ENCODE results near the gene CDH12. TPM values are rescaled to one million over a fixed set of nuclear protein-coding genes. Genes with fewer than 3 reads are reported as not detected.

The CDH12 gene
- total and polyA plus RNA-seq, 4 experiments from 2014 or later = not detected

DNA sequence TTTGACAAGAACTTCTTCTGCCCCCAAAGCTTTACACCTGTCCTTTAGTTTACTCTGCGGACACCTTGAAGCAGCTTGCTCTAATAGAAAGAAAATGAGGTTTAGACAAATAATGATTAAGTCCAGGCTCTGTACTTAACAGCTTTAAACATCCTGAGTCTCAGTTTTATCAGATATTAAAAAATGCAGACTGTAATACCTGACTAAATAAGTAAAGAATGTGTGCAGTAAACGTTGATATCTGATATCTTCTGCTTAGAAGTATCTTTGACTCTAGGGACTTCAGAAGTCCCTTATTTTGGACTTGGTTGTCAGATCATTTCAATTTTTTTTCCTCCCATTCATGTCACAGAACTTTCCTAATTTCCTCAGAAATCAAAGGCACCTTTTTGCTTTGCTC, 1060.4 kb downstream of the CDH12 start:
- H3K4me1 Mint-ChIP-seq = no peaks in the 10 kb centered on the region
- no peaks in the 10 kb centered on the region for H3K9me3 ChIP-seq (ENCODE audit: control insufficient read depth in 1 of 2, low read length in 2 of 2)
- H3K27me3 Mint-ChIP-seq = no peaks in the 10 kb centered on the region
- no peak for DNase-seq
- no peaks in the 10 kb centered on the region for H3K36me3 Mint-ChIP-seq
- no peak overlapping the region for H3K4me3 ChIP-seq (ENCODE audit: low read length in 2 of 2)
- H3K36me3 ChIP-seq (ENCODE audit: insufficient read depth, low read length) = no peaks in the 10 kb centered on the region
- no peak overlapping the region for H3K27ac ChIP-seq (ENCODE audit: low read depth, low read length)
- ChIA-PET CTCF (ENCODE audit: partially characterized antibody) (no interaction called here), POLR2A (ENCODE audit: partially characterized antibody) (no interaction called here)
- no peak overlapping the region for H3K27ac Mint-ChIP-seq
- H3K4me1 ChIP-seq (ENCODE audit: insufficient read depth, low read length) = no peaks in the 10 kb centered on the region
- intact Hi-C loops (cut with micrococcal nuclease) = no loop called here
- peaks cover 0 to 9% (median 8%) of the 10 kb centered on the region in 8 donors for H3K9me3 Mint-ChIP-seq
- no peaks in the 10 kb centered on the region for H3K27me3 ChIP-seq (ENCODE audit: insufficient read depth, low read length)
- no peak overlapping the region for H3K4me3 Mint-ChIP-seq

GRCh38 chr5:21791304-21791703, 1061.8 kb downstream of the CDH12 start:
- Histone ChIP-seq H3K9me3 (ENCODE audit: control insufficient read depth in 1 of 2, low read length in 2 of 2) (no peaks in the 10 kb centered on the region), H3K27me3 (ENCODE audit: insufficient read depth, low read length) (no peaks in the 10 kb centered on the region), H3K27ac (ENCODE audit: low read depth, low read length) (no peak overlapping the region), H3K4me1 (ENCODE audit: insufficient read depth, low read length) (no peaks in the 10 kb centered on the region), H3K4me3 (ENCODE audit: low read length in 2 of 2) (no peak overlapping the region), H3K36me3 (ENCODE audit: insufficient read depth, low read length) (no peaks in the 10 kb centered on the region)
- Mint-ChIP-seq H3K4me1 (no peaks in the 10 kb centered on the region), H3K27me3 (no peaks in the 10 kb centered on the region), H3K36me3 (no peaks in the 10 kb centered on the region), H3K4me3 (no peak overlapping the region), H3K27ac (no peak overlapping the region), H3K9me3 (peaks cover 0 to 12% (median 5%) of the 10 kb centered on the region in 8 donors)
- DNase-seq = no peak
- ChIA-PET POLR2A (ENCODE audit: partially characterized antibody) (no interaction called here), CTCF (ENCODE audit: partially characterized antibody) (no interaction called here)
- intact Hi-C loops (cut with micrococcal nuclease) = no loop called here

- Histone ChIP-seq H3K9me3 (ENCODE audit: control insufficient read depth in 1 of 2, low read length in 2 of 2) (no peaks in the 10 kb centered on the region), H3K36me3 (ENCODE audit: insufficient read depth, low read length) (no peaks in the 10 kb centered on the region), H3K4me3 (ENCODE audit: low read length in 2 of 2) (no peak overlapping the region), H3K27ac (ENCODE audit: low read depth, low read length) (no peak overlapping the region), H3K4me1 (ENCODE audit: insufficient read depth, low read length) (no peaks in the 10 kb centered on the region), H3K27me3 (ENCODE audit: insufficient read depth, low read length) (no peaks in the 10 kb centered on the region)
- Mint-ChIP-seq H3K36me3 (no peaks in the 10 kb centered on the region), H3K4me1 (no peaks in the 10 kb centered on the region), H3K4me3 (no peak overlapping the region), H3K9me3 (peaks cover 0 to 16% (median 7%) of the 10 kb centered on the region in 8 donors), H3K27ac (no peak overlapping the region), H3K27me3 (no peaks in the 10 kb centered on the region)
- intact Hi-C loops (cut with micrococcal nuclease) = no loop called here
- POLR2A ChIA-PET (ENCODE audit: partially characterized antibody) = no interaction called here
- no peak for DNase-seq
- CTCF ChIA-PET (ENCODE audit: partially characterized antibody) = no interaction called here
These were observed 1068.7 kb downstream of the CDH12 start for GRCh38 chr5:21784487-21784886.

- peaks cover 0 to 16% (median 7%) of the 10 kb centered on the region in 8 donors for H3K9me3 Mint-ChIP-seq
- no peaks in the 10 kb centered on the region for H3K4me1 ChIP-seq (ENCODE audit: insufficient read depth, low read length)
- POLR2A ChIA-PET (ENCODE audit: partially characterized antibody) = no interaction called here
- DNase-seq = no peak
- H3K9me3 ChIP-seq (ENCODE audit: control insufficient read depth in 1 of 2, low read length in 2 of 2) = no peaks in the 10 kb centered on the region
- no peaks in the 10 kb centered on the region for H3K27me3 ChIP-seq (ENCODE audit: insufficient read depth, low read length)
- CTCF ChIA-PET (ENCODE audit: partially characterized antibody) = no interaction called here
- intact Hi-C loops (cut with micrococcal nuclease) = no loop called here
- no peaks in the 10 kb centered on the region for H3K4me1 Mint-ChIP-seq
- H3K27me3 Mint-ChIP-seq = no peaks in the 10 kb centered on the region
- no peak overlapping the region for H3K27ac Mint-ChIP-seq
- H3K4me3 Mint-ChIP-seq = no peak overlapping the region
- H3K4me3 ChIP-seq (ENCODE audit: low read length in 2 of 2) = no peak overlapping the region
- no peaks in the 10 kb centered on the region for H3K36me3 Mint-ChIP-seq
- no peaks in the 10 kb centered on the region for H3K36me3 ChIP-seq (ENCODE audit: insufficient read depth, low read length)
- H3K27ac ChIP-seq (ENCODE audit: low read depth, low read length) = no peak overlapping the region
These were observed 1070.0 kb downstream of the CDH12 start for GRCh38 chr5:21783074-21783679.

GRCh38 chr5:21776466-21776865, 1076.7 kb downstream of the CDH12 start:
- intact Hi-C loops (cut with micrococcal nuclease) = no loop called here
- Mint-ChIP-seq H3K4me3 (no peak overlapping the region), H3K9me3 (peaks cover 0 to 19% (median 10%) of the 10 kb centered on the region in 8 donors), H3K27me3 (no peaks in the 10 kb centered on the region), H3K27ac (no peak overlapping the region), H3K36me3 (no peaks in the 10 kb centered on the region), H3K4me1 (no peaks in the 10 kb centered on the region)
- Histone ChIP-seq H3K9me3 (ENCODE audit: control insufficient read depth in 1 of 2, low read length in 2 of 2) (no peaks in the 10 kb centered on the region), H3K4me1 (ENCODE audit: insufficient read depth, low read length) (no peaks in the 10 kb centered on the region), H3K4me3 (ENCODE audit: low read length in 2 of 2) (no peak overlapping the region), H3K27me3 (ENCODE audit: insufficient read depth, low read length) (no peaks in the 10 kb centered on the region), H3K36me3 (ENCODE audit: insufficient read depth, low read length) (no peaks in the 10 kb centered on the region), H3K27ac (ENCODE audit: low read depth, low read length) (no peak overlapping the region)
- DNase-seq = no peak
- POLR2A ChIA-PET (ENCODE audit: partially characterized antibody) = no interaction called here
- CTCF ChIA-PET (ENCODE audit: partially characterized antibody) = no interaction called here

DNA sequence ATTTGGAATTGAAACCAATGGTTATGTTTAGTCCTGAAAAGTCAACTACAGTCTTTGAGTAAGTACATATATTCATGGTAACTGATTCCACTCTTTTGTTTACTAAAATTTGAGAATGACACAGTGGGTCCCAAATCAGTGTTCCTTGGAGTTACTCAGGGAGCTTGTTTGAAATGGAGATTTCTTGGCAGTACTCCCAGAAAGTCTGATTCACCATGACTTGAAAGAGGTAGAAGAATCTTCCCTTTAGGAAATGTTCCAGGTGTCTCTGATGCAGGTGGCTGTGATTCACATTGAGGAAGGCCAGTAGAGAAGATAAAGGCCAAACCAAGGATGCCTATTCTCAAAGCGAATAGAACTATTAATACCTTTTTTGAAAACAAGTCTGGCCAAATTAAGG, 1078.3 kb downstream of the CDH12 start:
- intact Hi-C loops (cut with micrococcal nuclease) = no loop called here
- ChIA-PET POLR2A (ENCODE audit: partially characterized antibody) (no interaction called here), CTCF (ENCODE audit: partially characterized antibody) (no interaction called here)
- Mint-ChIP-seq H3K27me3 (no peaks in the 10 kb centered on the region), H3K9me3 (peaks cover 2 to 20% (median 11%) of the 10 kb centered on the region in 8 donors), H3K4me1 (no peaks in the 10 kb centered on the region), H3K36me3 (no peaks in the 10 kb centered on the region), H3K4me3 (no peak overlapping the region), H3K27ac (no peak overlapping the region)
- Histone ChIP-seq H3K4me1 (ENCODE audit: insufficient read depth, low read length) (no peaks in the 10 kb centered on the region), H3K9me3 (ENCODE audit: control insufficient read depth in 1 of 2, low read length in 2 of 2) (no peaks in the 10 kb centered on the region), H3K4me3 (ENCODE audit: low read length in 2 of 2) (no peak overlapping the region), H3K36me3 (ENCODE audit: insufficient read depth, low read length) (no peaks in the 10 kb centered on the region), H3K27ac (ENCODE audit: low read depth, low read length) (no peak overlapping the region), H3K27me3 (ENCODE audit: insufficient read depth, low read length) (no peaks in the 10 kb centered on the region)
- no peak for DNase-seq

GRCh38 chr5:21774281-21774680, 1078.9 kb downstream of the CDH12 start:
- Histone ChIP-seq H3K27ac (ENCODE audit: low read depth, low read length) (no peak overlapping the region), H3K9me3 (ENCODE audit: control insufficient read depth in 1 of 2, low read length in 2 of 2) (no peaks in the 10 kb centered on the region), H3K4me1 (ENCODE audit: insufficient read depth, low read length) (no peaks in the 10 kb centered on the region), H3K36me3 (ENCODE audit: insufficient read depth, low read length) (no peaks in the 10 kb centered on the region), H3K4me3 (ENCODE audit: low read length in 2 of 2) (no peak overlapping the region), H3K27me3 (ENCODE audit: insufficient read depth, low read length) (no peaks in the 10 kb centered on the region)
- intact Hi-C loops (cut with micrococcal nuclease) = no loop called here
- H3K9me3 Mint-ChIP-seq = peaks cover 3 to 20% (median 12%) of the 10 kb centered on the region in 8 donors
- ChIA-PET POLR2A (ENCODE audit: partially characterized antibody) (no interaction called here), CTCF (ENCODE audit: partially characterized antibody) (no interaction called here)
- no peak for DNase-seq
- no peaks in the 10 kb centered on the region for H3K27me3 Mint-ChIP-seq
- H3K36me3 Mint-ChIP-seq = no peaks in the 10 kb centered on the region
- no peak overlapping the region for H3K27ac Mint-ChIP-seq
- H3K4me1 Mint-ChIP-seq = no peaks in the 10 kb centered on the region
- H3K4me3 Mint-ChIP-seq = no peak overlapping the region

- H3K4me3 Mint-ChIP-seq = no peak overlapping the region
- H3K9me3 ChIP-seq (ENCODE audit: control insufficient read depth in 1 of 2, low read length in 2 of 2) = no peaks in the 10 kb centered on the region
- no peaks in the 10 kb centered on the region for H3K36me3 Mint-ChIP-seq
- ChIA-PET POLR2A (ENCODE audit: partially characterized antibody) (no interaction called here), CTCF (ENCODE audit: partially characterized antibody) (no interaction called here)
- intact Hi-C loops (cut with micrococcal nuclease) = no loop called here
- DNase-seq = no peak
- H3K36me3 ChIP-seq (ENCODE audit: insufficient read depth, low read length) = no peaks in the 10 kb centered on the region
- H3K9me3 Mint-ChIP-seq = peaks cover 3 to 20% (median 12%) of the 10 kb centered on the region in 8 donors
- no peaks in the 10 kb centered on the region for H3K27me3 ChIP-seq (ENCODE audit: insufficient read depth, low read length)
- H3K27ac Mint-ChIP-seq = no peak overlapping the region
- no peak overlapping the region for H3K4me3 ChIP-seq (ENCODE audit: low read length in 2 of 2)
- H3K4me1 ChIP-seq (ENCODE audit: insufficient read depth, low read length) = no peaks in the 10 kb centered on the region
- no peaks in the 10 kb centered on the region for H3K4me1 Mint-ChIP-seq
- H3K27me3 Mint-ChIP-seq = no peaks in the 10 kb centered on the region
- H3K27ac ChIP-seq (ENCODE audit: low read depth, low read length) = no peak overlapping the region
These were observed 1079.7 kb downstream of the CDH12 start for GRCh38 chr5:21773456-21773855.
